AG10803 (cell line): Measurements from ENCODE around the gene TNFAIP3.

ENCODE experiments used
- DNase-seq: peaks from one replicate; pipeline ENCODE4 v3.0.0; 2010; ENCODE audit warnings: low read depth
- H3K4me3 ChIP-seq: 2 replicates; pipeline ENCODE4 v1.5.1; 2011; ENCODE audit warnings: mild to moderate bottlenecking, low read length, control low read depth
- CTCF ChIP-seq: conservative IDR thresholded peaks from 2 replicates; pipeline ENCODE4 v1.5.1; 2011; ENCODE audit warnings: mild to moderate bottlenecking, low read length, control low read depth, inconsistent platforms

Gene TNFAIP3

DNA sequence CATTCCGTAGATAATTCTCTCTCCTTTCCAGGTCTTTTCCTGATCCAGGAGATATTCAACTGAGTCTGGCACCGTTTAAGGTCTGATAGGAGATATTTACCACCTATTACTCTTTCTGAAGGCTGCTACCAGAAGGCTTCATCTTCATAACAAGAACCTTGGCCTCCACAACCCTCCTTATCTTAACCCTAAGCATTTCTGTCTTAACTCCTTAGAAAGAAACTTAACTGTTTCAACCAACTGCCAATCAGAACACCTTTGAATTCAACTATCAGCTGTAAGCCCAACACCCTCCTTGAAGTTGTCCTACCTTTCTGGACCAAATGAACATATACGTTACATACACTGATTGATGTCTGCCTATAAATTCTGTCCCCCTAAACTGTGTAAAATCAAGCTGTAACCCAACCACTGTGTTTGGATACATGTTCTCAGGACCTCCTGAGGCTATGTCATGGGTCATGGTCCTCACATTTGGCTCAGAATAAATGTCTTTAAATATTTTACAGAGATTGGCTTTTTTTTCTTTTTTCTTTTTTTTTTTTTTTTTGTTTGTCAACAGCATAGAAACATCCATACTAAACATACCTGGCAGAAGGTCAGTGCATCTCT is 6.6 kb upstream of the TNFAIP3 start:
- no peak for TF ChIP-seq CTCF
- no peak for DNase-seq
- H3K4me3 ChIP-seq = no peak overlapping the region

- no peak for DNase-seq
- no peak for TF ChIP-seq CTCF
- no peak overlapping the region for H3K4me3 ChIP-seq
Observed at GRCh38 chr6:137861550-137862337, 5.3 kb upstream of the TNFAIP3 start.

DNA sequence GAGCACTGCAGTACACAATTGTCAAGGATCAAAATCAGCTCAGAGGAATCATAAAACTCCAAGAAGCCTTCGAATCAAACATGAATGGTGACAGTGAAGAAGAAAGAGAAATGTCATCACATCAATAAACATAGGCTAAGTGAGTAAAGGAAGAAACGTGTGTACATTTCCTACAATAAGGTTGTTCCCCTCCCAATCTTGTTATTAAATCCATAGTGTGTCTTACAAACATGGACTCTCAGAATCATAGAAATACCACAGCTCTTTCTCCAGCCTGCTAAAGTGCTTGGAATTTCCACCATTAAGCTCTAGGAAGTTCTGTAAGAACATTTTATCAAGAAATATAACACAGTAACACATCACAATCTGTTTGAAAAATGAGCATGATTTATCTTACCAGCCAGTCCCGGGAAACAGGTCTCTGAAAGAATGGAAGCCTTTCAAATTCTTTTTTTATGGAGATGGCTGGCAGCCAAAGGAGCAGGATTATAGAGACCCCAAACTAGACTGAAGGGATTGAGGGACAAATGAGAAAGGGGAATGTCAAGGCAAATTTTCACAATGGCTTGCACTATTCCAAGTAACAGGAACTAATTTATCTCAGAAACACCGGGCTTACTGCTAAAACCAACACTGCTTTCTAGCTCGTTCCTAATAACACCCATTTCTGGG is 4.5 kb upstream of the TNFAIP3 start:
- no peak for TF ChIP-seq CTCF
- no peak overlapping the region for H3K4me3 ChIP-seq
- DNase-seq = no peak

GRCh38 chr6:137863091-137863797 is 3.8 kb upstream of the TNFAIP3 start:
- DNase-seq = no peak
- no peak for TF ChIP-seq CTCF
- H3K4me3 ChIP-seq = no peak overlapping the region

DNA sequence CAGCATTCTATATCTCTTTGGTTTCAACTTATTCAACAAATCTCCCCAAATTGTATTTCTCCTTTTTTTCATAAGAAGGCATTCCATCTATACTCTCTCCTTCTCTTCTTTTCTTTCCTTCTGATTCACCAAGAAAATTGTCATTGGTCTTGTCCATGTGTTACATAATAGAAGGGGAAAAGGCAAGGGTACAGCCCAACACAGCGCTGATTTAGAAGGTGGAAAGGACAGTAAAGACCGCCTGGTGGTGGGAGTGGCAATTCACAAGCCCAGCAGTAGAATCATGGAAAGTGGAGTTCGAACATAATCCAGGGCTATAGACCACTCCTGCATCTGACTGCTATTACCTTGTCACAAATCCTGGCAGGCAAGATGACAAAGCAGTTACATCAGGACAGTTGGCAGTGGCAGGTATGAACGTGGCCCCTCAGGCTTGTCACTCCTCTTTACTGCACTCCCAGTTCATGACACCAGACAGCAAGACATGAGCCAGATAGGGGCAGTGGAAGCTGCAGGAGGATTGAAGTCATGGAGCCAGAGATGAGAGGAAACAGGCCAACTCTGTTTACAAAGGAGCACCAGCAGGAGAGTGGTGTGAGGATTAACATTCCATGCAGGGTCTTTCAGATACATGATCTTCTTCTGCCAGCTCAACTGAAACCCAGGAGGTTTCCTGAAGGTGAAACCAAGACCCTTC is 2.1 kb upstream of the TNFAIP3 start:
- no peak for DNase-seq
- TF ChIP-seq CTCF = no peak
- H3K4me3 ChIP-seq = no peak overlapping the region

DNA sequence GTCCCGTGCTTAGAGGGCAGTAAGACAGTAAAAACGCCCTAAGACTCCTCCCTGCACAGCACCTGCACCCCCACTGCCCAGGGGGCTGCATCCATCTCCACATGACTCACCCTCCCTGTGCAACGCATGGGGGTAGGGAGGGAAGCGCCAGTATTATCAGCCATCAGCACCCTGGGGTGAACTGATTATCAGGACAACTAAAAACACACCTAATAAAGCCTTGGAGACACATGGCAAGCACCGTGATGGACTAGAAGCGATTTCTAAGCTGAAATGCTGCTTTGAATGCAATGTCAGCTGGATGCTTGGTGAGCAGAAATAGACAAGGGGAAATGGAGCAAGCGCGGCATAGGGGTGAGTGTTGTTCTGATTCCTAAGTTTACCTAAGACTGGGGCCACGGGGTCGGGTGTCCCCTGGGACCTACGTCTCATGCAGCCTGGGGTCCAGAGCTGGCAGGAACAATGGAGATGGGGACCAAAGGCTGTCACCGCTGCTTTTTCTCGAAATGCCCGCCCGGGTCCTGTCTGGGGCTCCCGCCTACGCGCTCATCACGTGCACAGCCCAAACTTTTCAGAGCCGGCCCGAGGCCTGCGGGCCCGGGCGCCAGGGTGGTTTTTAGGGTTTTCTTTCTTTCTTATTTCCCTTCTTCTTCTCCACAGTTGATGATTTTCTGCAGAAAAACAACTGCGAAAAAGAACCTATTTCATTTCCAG is 702 bp upstream of the TNFAIP3 start:
- TF ChIP-seq CTCF = no peak
- peak overlapping the region; percentile 65 for H3K4me3 ChIP-seq
- DNase-seq = no peak
